ENCODE measurements around the gene TBCK. TPM values are rescaled to one million over a fixed set of nuclear protein-coding genes. Genes with fewer than 3 reads are reported as not detected.

TBCK gene
- total RNA-seq, 1 donor from 2014 or later = 12.0 TPM

- Histone ChIP-seq H3K4me3 (ENCODE audit: low read depth, low read length) (no peak overlapping the region), H3K36me3 (ENCODE audit: control insufficient read depth, insufficient read depth, low read length) (peaks cover 1% of the 10 kb centered on the region), H3K27me3 (ENCODE audit: control insufficient read depth, insufficient read depth, low read length) (no peaks in the 10 kb centered on the region)
- no peak for TF ChIP-seq CTCF (IDR thresholded peaks at IDR 0.05; ENCODE audit: insufficient read depth, low read length, poor library complexity, severe bottlenecking)
- DNase-seq (ENCODE audit: low read depth) = no peak
These were observed 60.8 kb downstream of the TBCK start for GRCh38 chr4:106255195-106255594.

- no peak for TF ChIP-seq CTCF (IDR thresholded peaks at IDR 0.05; ENCODE audit: insufficient read depth, low read length, poor library complexity, severe bottlenecking)
- Histone ChIP-seq H3K4me3 (ENCODE audit: low read depth, low read length) (no peak overlapping the region), H3K36me3 (ENCODE audit: control insufficient read depth, insufficient read depth, low read length) (peaks cover 1% of the 10 kb centered on the region), H3K27me3 (ENCODE audit: control insufficient read depth, insufficient read depth, low read length) (no peaks in the 10 kb centered on the region)
- no peak for DNase-seq (ENCODE audit: low read depth)
These were observed 62.5 kb downstream of the TBCK start for GRCh38 chr4:106253364-106254129.

GRCh38 chr4:106247600-106247999, 68.4 kb downstream of the TBCK start:
- Histone ChIP-seq H3K27me3 (ENCODE audit: control insufficient read depth, insufficient read depth, low read length) (no peaks in the 10 kb centered on the region), H3K4me3 (ENCODE audit: low read depth, low read length) (no peak overlapping the region), H3K36me3 (ENCODE audit: control insufficient read depth, insufficient read depth, low read length) (no peaks in the 10 kb centered on the region)
- no peak for TF ChIP-seq CTCF (IDR thresholded peaks at IDR 0.05; ENCODE audit: insufficient read depth, low read length, poor library complexity, severe bottlenecking)
- no peak for DNase-seq (ENCODE audit: low read depth)

- H3K36me3 ChIP-seq (ENCODE audit: control insufficient read depth, insufficient read depth, low read length) = no peaks in the 10 kb centered on the region
- H3K27me3 ChIP-seq (ENCODE audit: control insufficient read depth, insufficient read depth, low read length) = no peaks in the 10 kb centered on the region
- no peak for TF ChIP-seq CTCF (IDR thresholded peaks at IDR 0.05; ENCODE audit: insufficient read depth, low read length, poor library complexity, severe bottlenecking)
- H3K4me3 ChIP-seq (ENCODE audit: low read depth, low read length) = no peak overlapping the region
- DNase-seq (ENCODE audit: low read depth) = no peak
These were observed 69.6 kb downstream of the TBCK start for GRCh38 chr4:106246441-106246840.

GRCh38 chr4:106245176-106245575, 70.8 kb downstream of the TBCK start:
- Histone ChIP-seq H3K27me3 (ENCODE audit: control insufficient read depth, insufficient read depth, low read length) (no peaks in the 10 kb centered on the region), H3K4me3 (ENCODE audit: low read depth, low read length) (no peak overlapping the region), H3K36me3 (ENCODE audit: control insufficient read depth, insufficient read depth, low read length) (no peaks in the 10 kb centered on the region)
- DNase-seq (ENCODE audit: low read depth) = peak; percentile 4
- TF ChIP-seq CTCF (IDR thresholded peaks at IDR 0.05; ENCODE audit: insufficient read depth, low read length, poor library complexity, severe bottlenecking) = no peak

- Histone ChIP-seq H3K27me3 (ENCODE audit: control insufficient read depth, insufficient read depth, low read length) (no peaks in the 10 kb centered on the region), H3K36me3 (ENCODE audit: control insufficient read depth, insufficient read depth, low read length) (no peaks in the 10 kb centered on the region), H3K4me3 (ENCODE audit: low read depth, low read length) (no peak overlapping the region)
- no peak for TF ChIP-seq CTCF (IDR thresholded peaks at IDR 0.05; ENCODE audit: insufficient read depth, low read length, poor library complexity, severe bottlenecking)
- DNase-seq (ENCODE audit: low read depth) = no peak
These were observed 75.3 kb downstream of the TBCK start for GRCh38 chr4:106240699-106241098.

Measured in kidney epithelial cell (primary cell).